DOHH2 (cell line): Measurements from ENCODE around the gene C1QTNF8.

Experiments
- H3F3A ChIP-seq: fragments of 200-600 bp; sonication (generic), shearing (Covaris generic); 2 replicates; pipeline ENCODE4 v1.6.0; 2016; ENCODE audit warnings: antibody characterized with exemption, mild to moderate bottlenecking; ENCODE audit not compliant: control insufficient read depth, insufficient read depth
- H3K27ac ChIP-seq: fragments of 200-600 bp; sonication (generic); 2 replicates; pipeline ENCODE4 v1.5.1; 2014; ENCODE audit warnings: low read depth, mild to moderate bottlenecking, low read length, moderate library complexity
- H3K27me3 ChIP-seq: fragments of 200-600 bp; sonication (generic); 2 replicates; pipeline ENCODE4 v1.6.1; 2014; ENCODE audit warnings: mild to moderate bottlenecking, low read length, mixed read lengths; ENCODE audit not compliant: control insufficient read depth
- H3K36me3 ChIP-seq: fragments of 200-600 bp; sonication (generic); 2 replicates; pipeline ENCODE4 v1.6.1; 2014; ENCODE audit warnings: mild to moderate bottlenecking, low read length, moderate library complexity, mixed read lengths; ENCODE audit not compliant: control insufficient read depth
- H3K4me1 ChIP-seq: fragments of 200-600 bp; sonication (generic); 2 replicates; pipeline ENCODE4 v1.6.1; 2014; ENCODE audit warnings: mild to moderate bottlenecking, low read length, mixed read lengths; ENCODE audit not compliant: control insufficient read depth
- H3K4me2 ChIP-seq: fragments of 200-600 bp; sonication (generic); 2 replicates; pipeline ENCODE4 v1.6.0; 2014; ENCODE audit warnings: mild to moderate bottlenecking, low read length, moderate library complexity
- H3K4me3 ChIP-seq: fragments of 200-600 bp; sonication (generic); 2 replicates; pipeline ENCODE4 v1.5.1; 2014; ENCODE audit warnings: mild to moderate bottlenecking, low read length, mixed read lengths
- H3K79me2 ChIP-seq: fragments of 200-600 bp; sonication (generic); 2 replicates; pipeline ENCODE4 v1.6.1; 2014; ENCODE audit warnings: mild to moderate bottlenecking, low read length, mixed read lengths; ENCODE audit not compliant: control insufficient read depth
- H3K9me2 ChIP-seq: fragments of 200-600 bp; sonication (generic); replicated peaks from 2 replicates; pipeline ENCODE4 v1.6.1; 2014; ENCODE audit warnings: mild to moderate bottlenecking, low read length, mixed read lengths; ENCODE audit not compliant: control insufficient read depth
- H3K9me3 ChIP-seq: fragments of 200-600 bp; sonication (generic); 2 replicates; pipeline ENCODE4 v1.6.1; 2014; ENCODE audit warnings: antibody characterized with exemption, low read length, mixed read lengths; ENCODE audit not compliant: control insufficient read depth, insufficient read depth
- H4K20me1 ChIP-seq: fragments of 200-600 bp; sonication (generic); 2 replicates; pipeline ENCODE4 v1.6.0; 2014; ENCODE audit warnings: low read depth, mild to moderate bottlenecking, antibody characterized with exemption, low read length, moderate library complexity; ENCODE audit not compliant: control insufficient read depth, insufficient read depth
- EZH2phosphoT487 ChIP-seq: fragments of 200-600 bp; sonication (generic); IDR thresholded peaks from 2 replicates; pipeline ENCODE4 v1.6.1; 2017; ENCODE audit warnings: borderline replicate concordance, mild to moderate bottlenecking, antibody characterized with exemption, low read length, moderate library complexity, mixed read lengths
- TF ChIP-seq, protein P1 (sequence below): fragments of 200-600 bp; sonication (generic); IDR thresholded peaks from one replicate; pipeline ENCODE4 v1.5.1; 2014; ENCODE audit warnings: antibody characterized with exemption, mild to moderate bottlenecking, low read depth, low read length; ENCODE audit not compliant: poor library complexity, severe bottlenecking

Gene C1QTNF8

DNA sequence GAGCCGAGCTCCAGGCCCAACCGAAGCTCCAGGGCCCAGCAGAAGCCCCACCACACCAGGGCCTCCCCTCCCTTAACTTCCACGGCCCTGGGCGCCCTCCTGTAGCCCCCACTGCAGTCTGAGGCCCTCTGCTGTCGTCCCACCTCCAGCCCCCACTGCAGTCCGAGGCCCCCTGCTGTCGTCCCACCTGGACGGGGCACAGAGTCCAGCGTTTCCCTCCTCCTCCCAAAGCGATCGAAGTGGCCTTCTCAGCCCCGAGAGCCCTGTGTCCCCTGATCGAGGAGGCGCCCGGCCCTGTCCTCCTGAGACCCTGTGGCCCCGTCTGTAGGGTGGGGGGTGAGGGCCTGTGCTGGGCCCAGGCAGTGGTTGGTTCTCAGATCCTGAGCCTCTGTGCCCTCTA is 31.1 kb upstream of the C1QTNF8 start:
- no peak for TF ChIP-seq EZH2phosphoT487
- TF ChIP-seq, protein P1, sequence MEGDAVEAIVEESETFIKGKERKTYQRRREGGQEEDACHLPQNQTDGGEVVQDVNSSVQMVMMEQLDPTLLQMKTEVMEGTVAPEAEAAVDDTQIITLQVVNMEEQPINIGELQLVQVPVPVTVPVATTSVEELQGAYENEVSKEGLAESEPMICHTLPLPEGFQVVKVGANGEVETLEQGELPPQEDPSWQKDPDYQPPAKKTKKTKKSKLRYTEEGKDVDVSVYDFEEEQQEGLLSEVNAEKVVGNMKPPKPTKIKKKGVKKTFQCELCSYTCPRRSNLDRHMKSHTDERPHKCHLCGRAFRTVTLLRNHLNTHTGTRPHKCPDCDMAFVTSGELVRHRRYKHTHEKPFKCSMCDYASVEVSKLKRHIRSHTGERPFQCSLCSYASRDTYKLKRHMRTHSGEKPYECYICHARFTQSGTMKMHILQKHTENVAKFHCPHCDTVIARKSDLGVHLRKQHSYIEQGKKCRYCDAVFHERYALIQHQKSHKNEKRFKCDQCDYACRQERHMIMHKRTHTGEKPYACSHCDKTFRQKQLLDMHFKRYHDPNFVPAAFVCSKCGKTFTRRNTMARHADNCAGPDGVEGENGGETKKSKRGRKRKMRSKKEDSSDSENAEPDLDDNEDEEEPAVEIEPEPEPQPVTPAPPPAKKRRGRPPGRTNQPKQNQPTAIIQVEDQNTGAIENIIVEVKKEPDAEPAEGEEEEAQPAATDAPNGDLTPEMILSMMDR, result no peak
- H4K20me1 ChIP-seq, result no peaks in the 10 kb centered on the region; the same call in 1 of the 2 replicates
- H3K9me2 ChIP-seq, result no peaks in the 10 kb centered on the region
- H3K36me3 ChIP-seq, result no peaks in the 10 kb centered on the region
- H3K27me3 ChIP-seq, result no peaks in the 10 kb centered on the region
- no peaks in the 10 kb centered on the region for H3F3A ChIP-seq
- no peak overlapping the region for H3K4me3 ChIP-seq
- H3K27ac ChIP-seq, result no peak overlapping the region
- H3K9me3 ChIP-seq, result no peaks in the 10 kb centered on the region
- H3K79me2 ChIP-seq, result no peaks in the 10 kb centered on the region
- H3K4me1 ChIP-seq, result no peaks in the 10 kb centered on the region
- H3K4me2 ChIP-seq, result no peak overlapping the region

DNA sequence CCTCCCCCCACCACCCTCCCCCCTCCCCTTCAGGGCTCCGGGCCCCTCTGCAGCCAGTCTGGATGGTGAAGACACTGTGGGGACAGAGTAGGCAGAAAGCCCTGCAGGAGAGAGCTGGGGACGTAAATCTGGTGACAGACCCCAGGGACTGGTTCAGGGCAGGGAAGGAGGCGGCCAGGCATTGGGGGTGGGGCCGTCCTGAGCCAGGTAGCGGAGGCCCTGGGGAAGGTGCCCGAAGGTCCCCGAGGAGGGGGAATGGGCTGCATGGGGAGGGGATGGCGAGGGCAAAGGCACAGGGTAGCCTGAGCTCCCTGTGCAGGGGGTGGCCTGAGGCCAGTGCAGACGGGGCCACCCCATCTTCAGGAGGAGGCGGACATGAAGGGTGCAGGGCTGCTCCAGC is 30.5 kb upstream of the C1QTNF8 start:
- no peaks in the 10 kb centered on the region for H3K27me3 ChIP-seq

DNA sequence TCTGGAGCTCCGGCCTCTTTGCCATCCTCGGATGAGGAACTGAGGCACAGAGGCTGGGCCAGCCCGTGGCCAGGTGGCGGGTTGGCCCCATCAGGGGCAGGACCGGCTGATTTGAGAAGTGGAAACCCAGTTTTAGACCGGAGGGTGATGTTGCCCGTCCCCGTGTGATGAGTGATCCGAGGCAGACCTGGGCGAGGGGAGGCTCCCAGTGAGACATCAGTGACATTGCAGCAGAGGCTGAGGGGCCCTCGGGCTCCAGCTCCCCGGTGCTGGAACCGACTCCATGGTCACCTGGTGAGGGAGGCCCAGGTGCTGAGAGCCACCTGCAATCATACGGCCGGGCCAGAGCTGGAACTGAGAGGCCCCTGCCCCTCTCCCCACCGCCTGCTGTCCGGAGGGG is 30.0 kb upstream of the C1QTNF8 start:
- Histone ChIP-seq H3K4me3 (no peak overlapping the region), H3K36me3 (no peaks in the 10 kb centered on the region), H3K79me2 (no peaks in the 10 kb centered on the region), H3K9me3 (no peaks in the 10 kb centered on the region), H3K4me1 (no peaks in the 10 kb centered on the region), H3F3A (no peaks in the 10 kb centered on the region), H3K9me2 (no peaks in the 10 kb centered on the region), H4K20me1 (no peaks in the 10 kb centered on the region; the same call in 1 of the 2 replicates), H3K4me2 (no peak overlapping the region), H3K27ac (no peak overlapping the region), H3K27me3 (no peaks in the 10 kb centered on the region)
- no peak for TF ChIP-seq EZH2phosphoT487
- TF ChIP-seq, protein P1, result no peak

More for the DNA sequence above, 30.5 kb upstream of the C1QTNF8 start:
- Histone ChIP-seq H3K27ac (no peak overlapping the region), H3K4me1 (no peaks in the 10 kb centered on the region), H4K20me1 (no peaks in the 10 kb centered on the region; the same call in 1 of the 2 replicates), H3K9me2 (no peaks in the 10 kb centered on the region), H3F3A (no peaks in the 10 kb centered on the region), H3K9me3 (no peaks in the 10 kb centered on the region), H3K4me3 (no peak overlapping the region), H3K36me3 (no peaks in the 10 kb centered on the region), H3K4me2 (no peak overlapping the region), H3K79me2 (no peaks in the 10 kb centered on the region)
- TF ChIP-seq, protein P1, result no peak
- TF ChIP-seq EZH2phosphoT487, result no peak

DNA sequence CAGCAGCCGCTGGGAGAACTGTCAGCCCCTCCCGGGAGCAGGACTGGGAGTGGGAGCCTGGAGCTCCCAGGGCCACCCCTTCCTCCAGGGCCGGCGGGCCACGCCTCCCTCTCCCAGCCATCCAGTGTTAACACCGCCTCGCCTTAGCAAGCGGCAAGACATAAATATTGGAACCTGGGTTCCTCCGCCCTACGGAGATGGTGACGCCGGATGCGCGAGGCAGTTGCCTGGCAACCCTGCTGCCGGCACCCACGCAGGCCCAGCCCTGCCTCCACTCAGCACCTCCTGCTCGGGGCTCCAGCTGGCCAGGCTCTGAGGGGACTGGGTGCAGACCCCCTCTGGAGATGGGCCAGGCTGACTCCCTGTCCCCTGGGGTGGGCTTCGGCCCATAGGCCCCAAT is 29.4 kb upstream of the C1QTNF8 start:
- Histone ChIP-seq H3K36me3 (no peaks in the 10 kb centered on the region), H3K27ac (no peak overlapping the region), H3K4me2 (no peak overlapping the region), H3F3A (no peaks in the 10 kb centered on the region), H3K27me3 (no peaks in the 10 kb centered on the region), H3K9me3 (no peaks in the 10 kb centered on the region), H3K4me3 (no peak overlapping the region), H3K9me2 (no peaks in the 10 kb centered on the region), H3K4me1 (peaks cover 1% of the 10 kb centered on the region), H4K20me1 (no peaks in the 10 kb centered on the region; the same call in 1 of the 2 replicates), H3K79me2 (no peaks in the 10 kb centered on the region)
- TF ChIP-seq, protein P1, result no peak
- TF ChIP-seq EZH2phosphoT487, result no peak
